NCI-H2196 treated with DMSO at 0.1 percent for 48 hours (cell line): ENCODE data around the gene MRM2.

Experiments used
- DNase-seq: peaks from one replicate; lab custom pipeline; 2025; ENCODE audit not compliant: unreplicated experiment; lab: John Stamatoyannopoulos, UW

The MRM2 gene

GRCh38 chr7:2192831-2193534, 49.0 kb downstream of the MRM2 start:
- peak; percentile 77 for DNase-seq

GRCh38 chr7:2191016-2191415, 51.0 kb downstream of the MRM2 start:
- no peak for DNase-seq

DNA sequence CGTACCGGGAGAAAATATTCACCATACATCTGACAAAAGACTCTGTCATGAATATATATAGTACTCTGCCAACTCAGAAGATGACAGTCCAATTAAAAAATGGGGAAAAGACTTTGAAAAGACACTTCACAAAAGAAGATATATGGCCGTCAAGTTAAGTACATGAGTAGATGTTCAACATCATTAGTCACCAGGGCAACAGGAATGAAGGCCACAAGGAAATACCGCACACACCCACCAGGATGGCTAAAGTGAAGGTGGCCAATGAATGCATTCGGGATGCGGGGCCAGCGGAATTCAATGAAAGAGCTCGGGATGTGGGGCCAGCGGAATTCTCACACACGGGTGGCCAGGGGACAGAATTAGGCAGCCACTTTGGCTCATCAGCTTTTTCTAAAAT, 51.5 kb downstream of the MRM2 start:
- no peak for DNase-seq

- no peak for DNase-seq
These were observed 55.8 kb downstream of the MRM2 start for GRCh38 chr7:2186166-2186565.

DNA sequence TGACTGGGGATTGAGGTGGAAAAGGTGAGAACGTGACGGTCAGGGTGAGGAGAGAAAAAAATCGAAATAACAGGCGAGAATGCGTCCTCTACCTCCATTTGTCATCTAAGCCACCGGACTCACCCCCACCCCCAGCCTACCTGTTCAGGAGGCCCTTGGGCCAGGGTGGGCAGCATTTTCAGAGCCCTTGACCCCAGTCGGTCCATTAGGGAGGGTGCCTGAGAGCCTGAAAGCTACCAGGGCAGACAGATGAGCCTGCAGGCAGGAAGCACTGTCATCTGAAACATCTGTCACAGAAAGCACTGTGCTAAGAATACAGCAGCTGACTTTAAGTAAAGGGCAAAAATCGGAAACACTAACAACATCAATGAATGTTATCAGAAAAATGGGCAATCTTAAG, 56.3 kb downstream of the MRM2 start:
- no peak for DNase-seq
